ENCODE data around the gene ADAM19.

Gene ADAM19

DNA sequence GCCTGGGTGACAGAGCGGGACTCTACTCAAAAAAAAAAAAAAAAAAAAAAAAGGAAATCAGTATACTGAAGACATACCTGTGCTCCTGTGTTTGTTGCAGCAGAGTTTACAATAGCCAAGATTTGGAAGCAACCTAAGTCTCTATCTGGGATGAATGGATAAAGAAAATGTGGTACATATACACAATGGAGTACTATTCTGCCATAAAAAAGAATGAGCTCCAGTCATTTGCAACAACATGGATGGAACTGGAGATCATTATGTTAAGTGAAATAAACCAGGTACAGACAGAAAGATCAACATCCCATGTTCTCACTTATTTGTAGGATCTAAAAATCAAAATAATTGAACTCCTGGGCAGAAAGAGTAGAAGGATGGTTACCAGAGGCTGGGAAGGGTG is 22.9 kb downstream of the ADAM19 start:
- H3K4me1 ChIP-seq (ENCODE audit: control insufficient read depth in 1 of 2, insufficient read depth in 2 of 2, low read length in 2 of 2), result peaks cover 32 to 54% of the 10 kb centered on the region in 2 donors

DNA sequence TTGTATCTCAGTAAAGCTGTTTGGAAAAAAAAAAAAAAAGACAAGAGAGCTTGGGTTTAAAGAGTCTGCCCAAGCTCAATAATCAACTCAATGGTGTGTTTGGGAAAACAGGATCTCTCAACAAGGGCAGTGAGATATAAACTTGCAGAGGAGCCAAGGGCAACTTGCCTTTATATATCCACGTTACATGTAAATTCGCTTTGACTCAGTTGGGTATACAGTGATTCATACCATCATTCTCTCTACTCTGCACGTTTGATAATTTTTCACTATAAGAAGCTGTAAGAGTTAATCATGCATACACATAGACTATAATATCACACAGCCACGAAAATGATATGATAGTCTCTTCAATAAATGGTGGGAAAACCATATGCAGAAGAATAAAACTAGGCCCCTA is 24.9 kb downstream of the ADAM19 start:
- H3K36me3 ChIP-seq (ENCODE audit: control insufficient read depth in 1 of 2, insufficient read depth in 2 of 2, low read length in 2 of 2), result no peaks in the 10 kb centered on the region
- H3K27me3 ChIP-seq (ENCODE audit: control insufficient read depth in 1 of 2, insufficient read depth in 2 of 2, low read length in 2 of 2), result no peaks in the 10 kb centered on the region
- no peak overlapping the region for H3K27ac ChIP-seq (ENCODE audit: low read depth, low read length)
- no peak overlapping the region for H3K9ac ChIP-seq (ENCODE audit: low read depth in 1 of 2, low read length in 2 of 2)
- H3K4me1 ChIP-seq (ENCODE audit: control insufficient read depth in 1 of 2, insufficient read depth in 2 of 2, low read length in 2 of 2), result peaks cover 38 to 63% of the 10 kb centered on the region in 2 donors
- H3K4me3 ChIP-seq (ENCODE audit: low read depth in 1 of 2, low read length in 2 of 2), result no peak overlapping the region
- no peaks in the 10 kb centered on the region for H3K9me3 ChIP-seq (ENCODE audit: control insufficient read depth in 1 of 2, low read length in 2 of 2)

More for the DNA sequence above, 22.9 kb downstream of the ADAM19 start:
- H3K36me3 ChIP-seq (ENCODE audit: control insufficient read depth in 1 of 2, insufficient read depth in 2 of 2, low read length in 2 of 2), result no peaks in the 10 kb centered on the region
- no peak overlapping the region for H3K4me3 ChIP-seq (ENCODE audit: low read depth in 1 of 2, low read length in 2 of 2)
- H3K9ac ChIP-seq (ENCODE audit: low read depth in 1 of 2, low read length in 2 of 2), result no peak overlapping the region
- H3K9me3 ChIP-seq (ENCODE audit: control insufficient read depth in 1 of 2, low read length in 2 of 2), result no peaks in the 10 kb centered on the region
- H3K27me3 ChIP-seq (ENCODE audit: control insufficient read depth in 1 of 2, insufficient read depth in 2 of 2, low read length in 2 of 2), result no peaks in the 10 kb centered on the region
- no peak overlapping the region for H3K27ac ChIP-seq (ENCODE audit: low read depth, low read length)

DNA sequence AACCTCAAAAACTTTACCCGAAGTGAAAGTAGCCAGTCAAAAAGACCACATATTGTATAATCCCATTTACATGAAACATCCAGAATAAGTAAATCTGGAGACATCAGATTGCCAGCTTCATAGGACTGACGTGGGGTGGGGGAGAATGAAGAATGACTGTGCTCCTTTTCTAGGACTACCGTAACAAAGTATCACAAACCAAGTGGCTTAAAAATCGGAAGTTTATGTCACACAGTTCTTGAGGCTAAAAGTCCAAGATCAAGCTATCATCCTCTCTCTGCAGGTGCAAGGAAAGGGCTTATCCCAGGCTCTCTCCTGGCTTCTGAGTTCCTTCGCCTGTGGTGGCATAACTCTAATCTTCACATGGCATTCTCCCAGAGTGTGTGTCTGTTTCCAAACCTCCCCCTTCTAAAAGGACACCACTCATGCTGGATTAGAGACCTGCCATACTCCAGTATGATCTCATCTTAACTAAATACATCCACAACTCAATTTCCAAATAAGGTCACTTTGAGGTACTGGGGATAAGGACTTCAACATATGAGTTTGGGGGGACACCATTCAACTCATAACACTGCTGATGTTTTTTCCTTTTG is 25.5 kb downstream of the ADAM19 start:
- Histone ChIP-seq H3K4me3 (ENCODE audit: low read depth in 1 of 2, low read length in 2 of 2) (no peak overlapping the region), H3K9ac (ENCODE audit: low read depth in 1 of 2, low read length in 2 of 2) (no peak overlapping the region), H3K9me3 (ENCODE audit: control insufficient read depth in 1 of 2, low read length in 2 of 2) (no peaks in the 10 kb centered on the region), H3K4me1 (ENCODE audit: control insufficient read depth in 1 of 2, insufficient read depth in 2 of 2, low read length in 2 of 2) (peaks cover 39 to 63% of the 10 kb centered on the region in 2 donors), H3K36me3 (ENCODE audit: control insufficient read depth in 1 of 2, insufficient read depth in 2 of 2, low read length in 2 of 2) (no peaks in the 10 kb centered on the region), H3K27ac (ENCODE audit: low read depth, low read length) (peak overlapping the region; percentile 25), H3K27me3 (ENCODE audit: control insufficient read depth in 1 of 2, insufficient read depth in 2 of 2, low read length in 2 of 2) (no peaks in the 10 kb centered on the region)

DNA sequence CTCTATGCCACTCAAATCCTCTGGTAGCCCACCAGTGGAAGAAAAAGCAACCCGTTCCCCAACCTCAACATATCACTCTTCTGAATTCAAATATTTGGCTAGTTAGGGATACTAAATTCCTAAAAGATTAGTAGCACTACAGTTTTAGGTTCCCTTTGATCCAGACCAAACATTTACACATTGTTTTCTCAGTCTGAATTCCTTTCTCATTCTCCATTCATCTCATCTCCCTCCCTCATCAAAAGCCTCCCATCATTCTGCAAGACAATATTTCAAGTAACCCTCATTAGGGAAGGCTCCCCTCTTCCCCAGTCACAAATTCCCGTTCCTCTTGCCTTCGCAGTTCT is 26.3 kb downstream of the ADAM19 start:
- no peak overlapping the region for H3K9ac ChIP-seq (ENCODE audit: low read depth in 1 of 2, low read length in 2 of 2)
- H3K4me3 ChIP-seq (ENCODE audit: low read depth in 1 of 2, low read length in 2 of 2), result no peak overlapping the region
- H3K9me3 ChIP-seq (ENCODE audit: control insufficient read depth in 1 of 2, low read length in 2 of 2), result no peaks in the 10 kb centered on the region
- no peaks in the 10 kb centered on the region for H3K36me3 ChIP-seq (ENCODE audit: control insufficient read depth in 1 of 2, insufficient read depth in 2 of 2, low read length in 2 of 2)
- no peaks in the 10 kb centered on the region for H3K27me3 ChIP-seq (ENCODE audit: control insufficient read depth in 1 of 2, insufficient read depth in 2 of 2, low read length in 2 of 2)
- H3K27ac ChIP-seq (ENCODE audit: low read depth, low read length), result peak overlapping the region; percentile 25
- peaks cover 33 to 58% of the 10 kb centered on the region in 2 donors for H3K4me1 ChIP-seq (ENCODE audit: control insufficient read depth in 1 of 2, insufficient read depth in 2 of 2, low read length in 2 of 2)

DNA sequence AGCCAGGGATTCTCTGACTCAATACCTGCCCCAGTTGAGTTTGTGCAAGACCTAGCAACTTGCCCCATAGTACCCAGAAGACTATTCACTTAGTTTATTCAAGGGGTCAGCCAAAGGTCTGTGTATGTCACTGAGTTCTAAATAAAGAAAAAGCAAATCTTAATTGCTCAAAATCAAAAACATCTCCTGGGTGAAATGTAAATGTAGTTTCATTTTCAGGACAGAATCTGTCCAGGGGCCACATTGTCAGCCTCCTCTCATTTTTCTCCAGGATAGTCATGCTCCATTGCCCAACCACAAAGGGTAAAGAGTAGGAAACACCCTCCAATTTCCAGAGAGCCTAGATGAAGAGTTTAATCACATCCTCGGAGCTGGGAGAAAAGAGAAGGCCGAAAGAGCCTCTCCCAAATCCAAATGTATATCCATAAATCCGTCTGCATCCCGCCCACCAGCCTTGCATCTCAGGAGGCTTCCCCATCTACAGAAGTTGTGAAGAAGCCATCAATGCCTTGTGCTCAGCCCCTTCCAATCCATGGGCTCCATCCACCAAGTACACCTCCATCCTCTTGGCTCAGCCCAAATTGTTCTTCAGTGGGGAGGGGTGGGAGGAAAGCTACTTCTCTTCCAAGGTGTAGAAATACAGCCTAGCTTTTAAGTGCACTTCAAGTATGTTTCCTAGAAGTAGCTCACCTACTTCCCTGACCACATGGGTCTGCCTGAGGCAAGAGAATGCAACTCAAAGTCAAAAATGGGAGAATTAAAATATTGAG is 26.9 kb downstream of the ADAM19 start:
- Histone ChIP-seq H3K4me1 (ENCODE audit: control insufficient read depth in 1 of 2, insufficient read depth in 2 of 2, low read length in 2 of 2) (peaks cover 31 to 60% of the 10 kb centered on the region in 2 donors), H3K9ac (ENCODE audit: low read depth in 1 of 2, low read length in 2 of 2) (no peak overlapping the region), H3K27me3 (ENCODE audit: control insufficient read depth in 1 of 2, insufficient read depth in 2 of 2, low read length in 2 of 2) (no peaks in the 10 kb centered on the region), H3K36me3 (ENCODE audit: control insufficient read depth in 1 of 2, insufficient read depth in 2 of 2, low read length in 2 of 2) (no peaks in the 10 kb centered on the region), H3K4me3 (ENCODE audit: low read depth in 1 of 2, low read length in 2 of 2) (no peak overlapping the region), H3K27ac (ENCODE audit: low read depth, low read length) (no peak overlapping the region), H3K9me3 (ENCODE audit: control insufficient read depth in 1 of 2, low read length in 2 of 2) (no peaks in the 10 kb centered on the region)

DNA sequence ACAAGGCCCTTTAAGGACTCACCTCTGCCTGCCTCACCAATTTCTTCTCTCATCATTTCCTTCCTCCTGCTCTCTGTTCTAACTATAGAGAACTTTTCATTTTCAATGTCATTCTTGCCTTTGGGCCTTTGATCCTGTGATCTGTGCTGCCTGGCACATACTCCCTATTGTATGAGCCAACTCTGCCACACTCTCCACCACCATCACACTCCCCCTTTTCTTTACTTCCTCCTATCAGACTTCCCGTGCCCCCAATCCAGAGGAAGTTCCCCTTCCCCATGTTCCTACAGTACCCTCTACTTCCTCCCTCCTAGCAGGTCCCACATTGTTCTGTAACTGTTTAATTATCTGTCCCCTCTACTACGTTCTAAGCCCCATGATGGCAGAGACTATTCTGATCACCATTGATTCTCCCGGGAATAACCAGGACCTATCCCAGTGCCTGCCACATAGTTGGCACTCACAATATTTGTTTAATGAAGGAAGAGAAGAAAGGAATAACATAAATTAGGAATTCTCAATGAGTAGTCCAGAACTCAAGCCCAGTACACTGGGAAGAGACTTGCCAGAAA is 27.5 kb downstream of the ADAM19 start:
- Histone ChIP-seq H3K4me3 (ENCODE audit: low read depth in 1 of 2, low read length in 2 of 2) (no peak overlapping the region), H3K27me3 (ENCODE audit: control insufficient read depth in 1 of 2, insufficient read depth in 2 of 2, low read length in 2 of 2) (no peaks in the 10 kb centered on the region), H3K27ac (ENCODE audit: low read depth, low read length) (no peak overlapping the region), H3K4me1 (ENCODE audit: control insufficient read depth in 1 of 2, insufficient read depth in 2 of 2, low read length in 2 of 2) (peaks cover 31 to 65% of the 10 kb centered on the region in 2 donors), H3K9me3 (ENCODE audit: control insufficient read depth in 1 of 2, low read length in 2 of 2) (no peaks in the 10 kb centered on the region), H3K36me3 (ENCODE audit: control insufficient read depth in 1 of 2, insufficient read depth in 2 of 2, low read length in 2 of 2) (no peaks in the 10 kb centered on the region), H3K9ac (ENCODE audit: low read depth in 1 of 2, low read length in 2 of 2) (no peak overlapping the region)

DNA sequence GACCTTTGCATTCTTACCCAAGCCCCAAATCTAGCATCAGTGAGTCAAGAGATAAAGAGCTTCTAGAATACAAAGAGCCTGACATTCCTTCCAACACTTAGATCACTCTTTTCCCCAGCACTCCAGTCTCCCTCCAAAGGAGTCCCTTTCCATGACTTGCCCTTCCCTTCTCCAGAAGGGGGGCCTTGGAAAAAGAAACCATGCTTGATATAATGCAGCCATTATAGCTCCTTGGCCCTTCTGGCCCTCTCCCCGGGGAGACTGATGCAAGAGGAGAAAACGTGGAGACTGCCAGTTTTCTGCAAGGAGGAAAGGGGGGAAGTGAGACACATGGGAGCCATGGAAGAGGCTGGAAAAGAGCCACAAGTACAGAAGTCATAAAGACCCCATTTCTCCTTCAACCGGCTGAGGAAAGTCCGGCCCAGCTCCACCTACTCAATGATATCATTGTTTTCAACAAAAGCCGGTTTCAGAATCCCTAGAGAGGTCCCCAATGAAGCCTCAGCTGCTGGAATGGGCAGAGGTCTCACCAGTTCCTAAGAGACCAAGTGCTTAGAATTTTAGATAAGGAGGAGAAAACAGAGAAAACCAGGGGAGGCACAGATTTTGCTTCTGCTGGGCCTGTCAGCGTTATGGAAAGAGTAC is 29.0 kb downstream of the ADAM19 start:
- Histone ChIP-seq H3K9me3 (ENCODE audit: control insufficient read depth in 1 of 2, low read length in 2 of 2) (no peaks in the 10 kb centered on the region), H3K27me3 (ENCODE audit: control insufficient read depth in 1 of 2, insufficient read depth in 2 of 2, low read length in 2 of 2) (no peaks in the 10 kb centered on the region), H3K9ac (ENCODE audit: low read depth in 1 of 2, low read length in 2 of 2) (no peak overlapping the region), H3K4me1 (ENCODE audit: control insufficient read depth in 1 of 2, insufficient read depth in 2 of 2, low read length in 2 of 2) (peaks cover 42 to 70% of the 10 kb centered on the region in 2 donors), H3K27ac (ENCODE audit: low read depth, low read length) (no peak overlapping the region), H3K4me3 (ENCODE audit: low read depth in 1 of 2, low read length in 2 of 2) (no peak overlapping the region), H3K36me3 (ENCODE audit: control insufficient read depth in 1 of 2, insufficient read depth in 2 of 2, low read length in 2 of 2) (no peaks in the 10 kb centered on the region)

DNA sequence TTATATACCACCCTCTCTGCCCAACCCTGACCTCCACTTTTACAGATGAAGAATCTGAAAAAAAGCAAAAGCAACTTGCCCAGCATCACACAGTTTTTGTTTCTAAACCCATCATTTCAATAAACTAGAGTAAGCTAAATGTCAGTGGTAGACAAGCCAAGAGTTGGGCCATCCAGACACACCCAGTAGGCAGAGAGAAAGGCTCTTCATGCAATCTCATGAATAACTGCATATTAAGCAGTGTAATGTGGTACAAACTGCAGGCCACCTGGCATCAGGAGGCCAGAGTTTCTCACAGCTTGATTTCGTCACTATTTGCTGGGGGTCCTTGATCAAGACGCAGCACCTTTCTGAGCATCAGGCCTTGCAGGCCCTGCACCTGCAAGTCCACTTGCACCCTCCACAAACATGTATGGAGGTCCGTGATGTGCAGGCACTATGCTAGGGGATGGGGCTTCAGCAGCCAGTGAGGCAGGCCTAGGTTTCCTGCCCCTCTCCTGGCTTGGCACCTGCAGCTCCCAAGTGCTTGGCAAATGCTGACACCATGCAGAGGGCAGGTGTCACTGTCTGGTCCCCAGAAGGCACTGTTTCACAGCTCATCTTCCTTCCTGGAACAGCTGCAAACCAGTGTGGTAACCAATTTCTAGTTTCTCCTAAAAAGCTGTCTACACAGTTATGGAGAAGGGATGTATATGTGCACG is 29.8 kb downstream of the ADAM19 start:
- peaks cover 48 to 77% of the 10 kb centered on the region in 2 donors for H3K4me1 ChIP-seq (ENCODE audit: control insufficient read depth in 1 of 2, insufficient read depth in 2 of 2, low read length in 2 of 2)
- H3K4me3 ChIP-seq (ENCODE audit: low read depth in 1 of 2, low read length in 2 of 2), result no peak overlapping the region
- no peaks in the 10 kb centered on the region for H3K27me3 ChIP-seq (ENCODE audit: control insufficient read depth in 1 of 2, insufficient read depth in 2 of 2, low read length in 2 of 2)
- H3K9me3 ChIP-seq (ENCODE audit: control insufficient read depth in 1 of 2, low read length in 2 of 2), result no peaks in the 10 kb centered on the region
- no peaks in the 10 kb centered on the region for H3K36me3 ChIP-seq (ENCODE audit: control insufficient read depth in 1 of 2, insufficient read depth in 2 of 2, low read length in 2 of 2)
- no peak overlapping the region for H3K27ac ChIP-seq (ENCODE audit: low read depth, low read length)
- H3K9ac ChIP-seq (ENCODE audit: low read depth in 1 of 2, low read length in 2 of 2), result peak overlapping the region in 1 of 2 donors; percentile 3

DNA sequence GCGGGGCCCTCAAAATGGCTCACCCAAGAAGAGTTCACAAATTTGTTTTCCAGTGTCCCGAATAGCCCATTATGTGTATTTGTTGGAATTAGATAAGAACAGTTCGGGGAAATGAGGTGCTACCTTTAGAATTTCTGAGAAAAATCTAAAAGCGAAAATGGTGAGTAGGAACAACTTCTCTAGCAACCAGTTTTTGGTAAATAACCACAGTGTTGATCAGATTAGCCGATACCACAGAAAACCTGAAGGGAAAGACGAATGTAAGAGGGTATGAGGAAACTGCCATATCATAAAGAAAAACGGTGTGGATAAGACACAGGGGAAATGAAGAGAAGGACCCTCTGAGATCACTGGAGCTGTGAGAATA is 31.0 kb downstream of the ADAM19 start:
- Histone ChIP-seq H3K27ac (ENCODE audit: low read depth, low read length) (peak overlapping the region; percentile 53), H3K27me3 (ENCODE audit: control insufficient read depth in 1 of 2, insufficient read depth in 2 of 2, low read length in 2 of 2) (no peaks in the 10 kb centered on the region), H3K9me3 (ENCODE audit: control insufficient read depth in 1 of 2, low read length in 2 of 2) (no peaks in the 10 kb centered on the region), H3K4me3 (ENCODE audit: low read depth in 1 of 2, low read length in 2 of 2) (peak overlapping the region; percentile 1 to 2), H3K36me3 (ENCODE audit: control insufficient read depth in 1 of 2, insufficient read depth in 2 of 2, low read length in 2 of 2) (no peaks in the 10 kb centered on the region), H3K4me1 (ENCODE audit: control insufficient read depth in 1 of 2, insufficient read depth in 2 of 2, low read length in 2 of 2) (peaks cover 59 to 77% of the 10 kb centered on the region in 2 donors), H3K9ac (ENCODE audit: low read depth in 1 of 2, low read length in 2 of 2) (no peak overlapping the region)
